ENCODE measurements around the gene COG8. TPM values are rescaled to one million over a fixed set of nuclear protein-coding genes. Genes with fewer than 3 reads are reported as not detected.

COG8 gene
- total and polyA plus RNA-seq, 4 donors, result 5.3 to 29.4 (median 19.0) TPM

Other genes starting within 250 kb of the COG8 start
- gene HAS3, start 233.9 kb downstream of the COG8 start, total RNA-seq, result 1 to 10 TPM in 1 of 2 donors, under 1 TPM in 1; 0.68 to 1.3 TPM
- gene HAS3, start 233.9 kb downstream of the COG8 start, polyA plus RNA-seq, result under 1 TPM; 0.54 to 0.88 TPM
- gene CHTF8, start 207.0 kb downstream of the COG8 start, total RNA-seq, result 10 to 100 TPM; 73.2 to 77.3 TPM
- gene CHTF8, start 207.0 kb downstream of the COG8 start, polyA plus RNA-seq, result 10 to 100 TPM; 53.3 to 53.8 TPM
- 10 to 100 TPM; 34.9 to 37.6 TPM for gene UTP4, start 206.9 kb downstream of the COG8 start, total RNA-seq
- 10 to 100 TPM; 15.7 to 18.3 TPM for gene UTP4, start 206.9 kb downstream of the COG8 start, polyA plus RNA-seq
- gene SNTB2, start 152.4 kb downstream of the COG8 start, total RNA-seq, result 10 to 100 TPM; 49.6 to 67.1 TPM
- 1 to 10 TPM; 6.1 to 8.0 TPM for gene SNTB2, start 152.4 kb downstream of the COG8 start, polyA plus RNA-seq
- gene VPS4A, start 28.2 kb downstream of the COG8 start, total RNA-seq, result 10 to 100 TPM; 28.6 to 30.0 TPM
- 10 to 100 TPM; 25.4 to 44.6 TPM for gene VPS4A, start 28.2 kb downstream of the COG8 start, polyA plus RNA-seq
- 1 to 10 TPM; 5.7 to 6.0 TPM for gene PDF, start 9.0 kb downstream of the COG8 start, total RNA-seq
- 1 to 10 TPM; 3.6 to 4.0 TPM for gene PDF, start 9.0 kb downstream of the COG8 start, polyA plus RNA-seq
- 10 to 100 TPM; 11.5 to 21.3 TPM for gene NIP7, start 208 bp upstream of the COG8 start, total RNA-seq
- gene NIP7, start 208 bp upstream of the COG8 start, polyA plus RNA-seq, result 10 to 100 TPM in 1 of 2 donors, 1 to 10 TPM in 1; 7.1 to 14.5 TPM
- gene TMED6, start 12.2 kb upstream of the COG8 start, total RNA-seq, result 1 to 10 TPM in 1 of 2 donors, under 1 TPM in 1; 0.84 to 1.1 TPM
- not detected for gene TMED6, start 12.2 kb upstream of the COG8 start, polyA plus RNA-seq
- gene TERF2, start 46.4 kb upstream of the COG8 start, total RNA-seq, result 10 to 100 TPM; 26.3 to 40.4 TPM
- 10 to 100 TPM in 1 of 2 donors, 1 to 10 TPM in 1; 7.1 to 13.5 TPM for gene TERF2, start 46.4 kb upstream of the COG8 start, polyA plus RNA-seq
- 10 to 100 TPM; 45.8 to 55.0 TPM for gene CYB5B, start 85.1 kb upstream of the COG8 start, total RNA-seq
- gene CYB5B, start 85.1 kb upstream of the COG8 start, polyA plus RNA-seq, result 10 to 100 TPM; 41.5 to 75.0 TPM
- 10 to 100 TPM; 67.8 to 94.6 TPM for gene NFAT5, start 226.4 kb upstream of the COG8 start, total RNA-seq
- gene NFAT5, start 226.4 kb upstream of the COG8 start, polyA plus RNA-seq, result 1 to 10 TPM; 2.1 to 5.1 TPM

All from aorta (tissue), 4 donors.